Measurements from ENCODE around the gene AMN.

AMN gene

DNA sequence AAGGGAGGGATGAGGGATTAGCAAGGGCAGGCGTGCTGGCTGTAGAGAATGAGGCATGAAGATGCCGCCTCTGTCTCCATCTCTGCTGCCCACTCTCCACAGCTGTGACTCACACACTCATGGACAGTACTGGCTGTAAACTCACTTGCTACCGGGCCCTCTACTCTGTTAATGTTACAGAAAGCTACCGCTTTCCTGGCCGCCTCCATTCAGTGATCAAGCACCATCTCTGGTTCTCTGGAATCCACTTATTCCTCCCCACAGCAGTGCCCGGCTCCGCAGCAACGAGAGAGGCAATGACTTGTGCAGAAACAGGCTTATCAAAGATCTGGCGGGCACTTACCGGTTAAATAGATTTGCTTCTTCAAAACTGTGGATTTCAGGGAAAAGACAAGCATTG is 34.8 kb downstream of the AMN start:
- Histone ChIP-seq H3K27ac (ENCODE audit: low read depth, low read length, severe bottlenecking) (no peak overlapping the region), H3K4me1 (ENCODE audit: control insufficient read depth, insufficient read depth, low read length, poor library complexity, severe bottlenecking) (no peaks in the 10 kb centered on the region), H3K9me3 (ENCODE audit: control insufficient read depth, low read length) (no peaks in the 10 kb centered on the region), H3K36me3 (ENCODE audit: control insufficient read depth, insufficient read depth, low read length) (peaks cover 99% of the 10 kb centered on the region), H3K4me3 (ENCODE audit: extremely low read depth, insufficient read depth, low read length, poor library complexity, severe bottlenecking) (no peak overlapping the region)
- 94 to 100% methylated on average over 10 of the region's 10 CpGs for WGBS, 2 experiments (ENCODE audit: insufficient coverage in 2 of 2)

DNA sequence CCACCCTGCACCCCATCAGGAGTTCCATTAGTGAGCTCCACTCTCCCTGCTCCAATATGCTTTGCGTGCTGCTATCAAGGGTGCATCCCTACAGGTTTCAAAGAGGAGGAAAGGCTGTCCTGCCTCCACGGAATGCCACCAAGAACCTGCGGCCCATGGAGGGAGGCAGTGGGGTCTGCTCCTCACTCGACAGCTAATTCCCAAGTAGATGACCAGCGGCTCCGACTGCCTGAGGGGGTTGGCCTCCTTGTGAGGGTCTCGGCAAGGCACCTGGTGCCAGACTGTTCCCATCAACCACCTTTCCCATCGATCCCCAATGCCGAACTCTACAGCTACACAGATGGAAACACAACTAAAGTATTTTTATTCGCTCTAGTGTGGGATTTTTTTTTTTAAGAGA is 36.0 kb downstream of the AMN start:
- Histone ChIP-seq H3K9me3 (ENCODE audit: control insufficient read depth, low read length) (no peaks in the 10 kb centered on the region), H3K36me3 (ENCODE audit: control insufficient read depth, insufficient read depth, low read length) (peaks cover 99% of the 10 kb centered on the region), H3K4me1 (ENCODE audit: control insufficient read depth, insufficient read depth, low read length, poor library complexity, severe bottlenecking) (no peaks in the 10 kb centered on the region), H3K4me3 (ENCODE audit: extremely low read depth, insufficient read depth, low read length, poor library complexity, severe bottlenecking) (no peak overlapping the region), H3K27ac (ENCODE audit: low read depth, low read length, severe bottlenecking) (no peak overlapping the region)
- 98 to 100% methylated on average over 5 to 8 of the region's 10 CpGs for WGBS, 2 experiments (ENCODE audit: insufficient coverage in 2 of 2)

DNA sequence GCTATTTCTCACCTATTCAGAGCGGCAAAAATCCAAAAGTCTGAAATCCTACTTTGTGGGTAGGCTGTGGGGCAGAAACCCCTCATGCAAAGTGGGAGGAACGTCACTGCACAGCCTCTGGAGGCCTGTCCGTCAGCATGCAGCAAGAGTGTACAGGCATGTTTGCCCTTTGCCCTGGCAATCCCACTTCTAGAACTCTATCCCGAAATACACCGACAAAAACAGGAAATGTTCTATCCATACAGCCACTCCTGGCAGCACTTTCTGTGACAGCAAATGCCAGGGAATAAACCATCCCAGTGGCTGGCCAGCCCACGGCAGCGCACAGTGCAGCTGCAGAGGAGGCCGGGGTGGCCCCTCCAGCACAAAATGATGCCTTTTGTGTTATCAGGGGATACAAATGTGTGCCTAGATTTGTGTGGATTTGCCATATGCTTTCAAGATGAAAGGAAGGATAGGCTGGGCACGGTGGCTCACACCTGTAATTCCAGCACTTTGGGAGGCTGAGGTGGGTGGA is 39.7 kb downstream of the AMN start:
- 89 to 98% methylated on average over 3 to 8 of the region's 9 CpGs for WGBS, 2 experiments (ENCODE audit: insufficient coverage in 2 of 2)
- H3K4me1 ChIP-seq (ENCODE audit: control insufficient read depth, insufficient read depth, low read length, poor library complexity, severe bottlenecking) = no peaks in the 10 kb centered on the region
- H3K4me3 ChIP-seq (ENCODE audit: extremely low read depth, insufficient read depth, low read length, poor library complexity, severe bottlenecking) = no peak overlapping the region
- no peaks in the 10 kb centered on the region for H3K9me3 ChIP-seq (ENCODE audit: control insufficient read depth, low read length)
- H3K27ac ChIP-seq (ENCODE audit: low read depth, low read length, severe bottlenecking) = no peak overlapping the region
- H3K36me3 ChIP-seq (ENCODE audit: control insufficient read depth, insufficient read depth, low read length) = peaks cover 99% of the 10 kb centered on the region

DNA sequence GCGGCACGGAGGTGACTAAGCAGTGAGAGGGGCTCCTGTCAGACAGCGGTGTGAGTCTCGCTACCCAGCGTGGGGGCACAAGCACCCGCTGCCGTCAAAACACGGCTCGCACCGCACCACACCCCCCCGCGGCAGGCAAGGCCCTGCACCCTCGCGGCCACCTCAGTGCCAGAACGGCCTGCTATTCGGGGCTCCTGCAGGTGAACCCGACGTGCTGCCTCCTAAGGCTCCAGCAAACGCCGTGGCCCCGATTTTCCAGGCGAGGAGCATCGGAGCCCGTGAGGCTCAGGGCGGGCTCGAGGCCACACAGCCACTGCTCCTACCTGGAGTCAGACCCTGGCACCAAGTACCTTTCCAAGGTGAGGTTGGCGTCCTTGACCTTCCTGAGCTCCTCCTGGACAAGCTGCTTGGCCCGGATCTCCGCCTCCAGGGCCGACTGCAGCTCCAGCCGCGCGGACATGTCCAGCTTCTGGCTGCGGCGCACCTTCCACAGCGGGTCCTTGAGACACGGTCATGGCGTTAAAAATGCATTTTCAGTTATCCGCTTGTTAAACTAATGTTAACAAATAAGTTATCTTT is 41.8 kb downstream of the AMN start:
- Histone ChIP-seq H3K9me3 (ENCODE audit: control insufficient read depth, low read length) (no peaks in the 10 kb centered on the region), H3K36me3 (ENCODE audit: control insufficient read depth, insufficient read depth, low read length) (peaks cover 98% of the 10 kb centered on the region), H3K4me1 (ENCODE audit: control insufficient read depth, insufficient read depth, low read length, poor library complexity, severe bottlenecking) (no peaks in the 10 kb centered on the region), H3K4me3 (ENCODE audit: extremely low read depth, insufficient read depth, low read length, poor library complexity, severe bottlenecking) (no peak overlapping the region), H3K27ac (ENCODE audit: low read depth, low read length, severe bottlenecking) (no peak overlapping the region)
- 94 to 98% methylated on average over 34 to 37 of the region's 39 CpGs for WGBS, 2 experiments (ENCODE audit: insufficient coverage in 2 of 2)

DNA sequence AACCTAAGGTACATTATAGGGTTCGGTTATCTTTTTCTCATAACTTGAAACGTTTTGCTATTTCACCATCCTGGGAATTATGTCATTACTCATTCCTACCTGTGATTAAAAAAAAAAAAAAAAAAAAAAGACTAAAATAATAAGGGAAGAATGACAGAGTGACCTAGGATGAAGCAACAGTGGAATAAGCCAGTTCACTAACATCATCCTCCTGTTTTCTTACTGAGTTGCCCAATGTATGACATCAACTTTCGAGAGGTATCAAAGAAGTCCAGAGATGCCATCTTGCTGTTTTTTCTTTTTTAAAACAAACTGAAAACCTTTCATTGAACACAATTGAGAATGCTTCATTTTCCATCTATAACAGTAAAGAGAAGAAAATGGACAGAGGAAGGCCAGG is 42.8 kb downstream of the AMN start:
- no peak overlapping the region for H3K27ac ChIP-seq (ENCODE audit: low read depth, low read length, severe bottlenecking)
- no peaks in the 10 kb centered on the region for H3K4me1 ChIP-seq (ENCODE audit: control insufficient read depth, insufficient read depth, low read length, poor library complexity, severe bottlenecking)
- no CpG with 5 or more reads among the region's 3 CpGs for WGBS, 2 experiments (ENCODE audit: insufficient coverage in 2 of 2)
- H3K36me3 ChIP-seq (ENCODE audit: control insufficient read depth, insufficient read depth, low read length) = peaks cover 98% of the 10 kb centered on the region
- H3K4me3 ChIP-seq (ENCODE audit: extremely low read depth, insufficient read depth, low read length, poor library complexity, severe bottlenecking) = no peak overlapping the region
- H3K9me3 ChIP-seq (ENCODE audit: control insufficient read depth, low read length) = no peaks in the 10 kb centered on the region

DNA sequence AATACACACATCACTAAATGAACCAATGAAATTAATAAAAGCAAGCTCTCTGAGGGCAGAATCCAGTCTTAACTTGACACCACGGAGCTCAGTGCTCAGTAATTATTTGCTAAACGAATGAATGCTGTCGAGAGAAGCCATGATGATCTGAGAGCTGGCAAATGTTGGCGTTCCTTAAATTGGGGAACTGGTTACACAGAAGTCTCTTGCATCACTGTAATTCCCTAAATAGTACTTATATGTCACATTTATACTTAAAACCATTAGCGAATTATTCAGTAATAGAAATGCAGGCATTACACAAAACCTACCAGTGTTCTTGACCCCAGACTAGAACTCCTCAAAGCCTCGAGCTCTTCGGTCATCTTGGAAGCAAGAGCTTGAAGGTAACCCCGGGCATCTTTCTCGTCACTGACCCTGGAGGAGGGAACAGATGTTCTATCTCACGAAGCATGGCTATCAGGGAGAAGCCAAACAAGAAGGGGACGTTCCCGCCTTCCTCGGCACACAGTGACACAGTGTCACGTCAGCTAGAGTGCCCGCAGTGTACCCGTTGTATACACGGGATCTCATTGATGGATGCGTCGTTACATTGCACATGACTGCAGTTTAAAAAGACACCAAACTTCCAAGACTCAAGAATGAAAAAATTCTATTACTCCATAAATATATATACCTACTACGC is 43.6 kb downstream of the AMN start:
- no peaks in the 10 kb centered on the region for H3K4me1 ChIP-seq (ENCODE audit: control insufficient read depth, insufficient read depth, low read length, poor library complexity, severe bottlenecking)
- WGBS, 2 experiments (ENCODE audit: insufficient coverage in 2 of 2) = 93 to 96% methylated on average over 17 to 19 of the region's 20 CpGs
- H3K36me3 ChIP-seq (ENCODE audit: control insufficient read depth, insufficient read depth, low read length) = peaks cover 98% of the 10 kb centered on the region
- H3K9me3 ChIP-seq (ENCODE audit: control insufficient read depth, low read length) = no peaks in the 10 kb centered on the region
- H3K27ac ChIP-seq (ENCODE audit: low read depth, low read length, severe bottlenecking) = no peak overlapping the region
- no peak overlapping the region for H3K4me3 ChIP-seq (ENCODE audit: extremely low read depth, insufficient read depth, low read length, poor library complexity, severe bottlenecking)

DNA sequence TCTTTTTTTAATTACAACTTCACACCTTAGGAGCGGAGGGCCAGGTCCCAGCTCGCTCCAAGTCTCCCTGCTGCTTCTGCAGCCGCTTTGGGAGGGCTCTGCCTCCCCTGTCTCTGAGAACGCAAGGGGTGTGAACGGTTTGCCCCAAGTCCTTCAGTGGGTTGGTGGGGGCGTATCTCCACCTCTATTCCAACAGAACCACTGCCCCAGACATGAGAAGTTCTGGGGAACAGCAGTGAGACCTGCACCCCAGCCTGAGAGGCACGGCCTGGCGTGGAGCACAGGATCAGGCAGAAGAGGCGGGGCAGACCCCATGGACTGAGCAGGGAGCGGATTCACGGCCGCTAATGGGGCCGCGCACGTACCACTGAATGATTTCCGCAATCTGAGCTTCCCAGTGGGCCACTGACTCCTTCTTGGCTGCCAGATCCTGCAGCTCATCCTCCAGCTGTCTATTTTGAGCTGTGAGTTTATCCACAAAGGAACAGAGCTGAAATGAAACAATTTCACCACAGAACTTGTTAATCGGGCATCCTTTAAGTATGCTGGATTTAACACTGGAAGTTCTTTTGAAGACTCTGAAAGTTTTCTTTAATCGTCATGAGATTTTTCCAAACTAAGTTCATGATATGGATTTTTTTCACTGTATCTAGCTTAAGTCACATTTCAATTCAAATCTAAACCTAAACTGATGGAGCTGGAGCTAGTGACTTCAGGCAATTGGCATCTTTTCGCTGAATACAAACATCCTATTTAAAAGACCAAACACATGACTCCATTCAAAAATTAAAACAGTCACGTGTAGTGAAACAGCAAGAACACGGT is 44.4 kb downstream of the AMN start:
- H3K4me1 ChIP-seq (ENCODE audit: control insufficient read depth, insufficient read depth, low read length, poor library complexity, severe bottlenecking) = no peaks in the 10 kb centered on the region
- H3K36me3 ChIP-seq (ENCODE audit: control insufficient read depth, insufficient read depth, low read length) = peaks cover 99% of the 10 kb centered on the region
- no peaks in the 10 kb centered on the region for H3K9me3 ChIP-seq (ENCODE audit: control insufficient read depth, low read length)
- no peak overlapping the region for H3K27ac ChIP-seq (ENCODE audit: low read depth, low read length, severe bottlenecking)
- no peak overlapping the region for H3K4me3 ChIP-seq (ENCODE audit: extremely low read depth, insufficient read depth, low read length, poor library complexity, severe bottlenecking)
- WGBS, 2 experiments (ENCODE audit: insufficient coverage in 2 of 2) = 95% methylated on average over 16 to 18 of the region's 21 CpGs

DNA sequence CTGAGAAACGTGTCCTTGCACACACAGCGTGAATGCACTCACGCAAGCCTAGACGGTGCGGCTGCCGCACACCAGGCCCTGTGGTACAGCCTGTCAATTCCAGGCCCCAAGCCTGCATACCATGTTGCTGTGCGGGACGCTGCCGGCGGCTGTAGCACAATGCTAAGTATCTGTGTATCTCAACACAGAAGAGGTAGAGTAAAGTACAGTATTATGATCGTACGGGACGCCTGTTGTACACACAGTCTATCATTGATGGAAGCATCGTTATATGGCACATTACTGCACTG is 45.0 kb downstream of the AMN start:
- H3K4me1 ChIP-seq (ENCODE audit: control insufficient read depth, insufficient read depth, low read length, poor library complexity, severe bottlenecking) = no peaks in the 10 kb centered on the region
- 97% methylated on average over 11 to 14 of the region's 14 CpGs for WGBS, 2 experiments (ENCODE audit: insufficient coverage in 2 of 2)
- no peak overlapping the region for H3K27ac ChIP-seq (ENCODE audit: low read depth, low read length, severe bottlenecking)
- H3K4me3 ChIP-seq (ENCODE audit: extremely low read depth, insufficient read depth, low read length, poor library complexity, severe bottlenecking) = no peak overlapping the region
- H3K9me3 ChIP-seq (ENCODE audit: control insufficient read depth, low read length) = no peaks in the 10 kb centered on the region
- H3K36me3 ChIP-seq (ENCODE audit: control insufficient read depth, insufficient read depth, low read length) = peaks cover 97% of the 10 kb centered on the region

DNA sequence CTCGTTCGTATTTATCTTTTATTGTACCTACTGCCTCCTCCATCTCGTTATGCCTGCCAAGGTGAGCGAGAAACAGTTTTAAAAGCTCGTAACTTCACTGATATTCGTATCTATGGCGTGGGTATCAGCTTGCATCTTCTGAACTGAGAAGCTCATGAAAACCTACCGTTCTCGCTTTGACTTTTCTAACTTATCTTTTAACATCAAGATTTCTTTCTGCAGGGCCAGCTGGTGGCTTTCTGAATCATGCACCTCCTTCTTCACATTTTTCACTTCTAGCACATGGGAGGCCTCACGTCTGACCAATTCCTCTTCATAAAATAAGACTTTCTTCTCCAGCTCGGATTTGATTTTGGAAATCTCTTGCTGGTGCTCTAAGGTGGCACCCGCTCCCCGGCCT is 45.8 kb downstream of the AMN start:
- H3K9me3 ChIP-seq (ENCODE audit: control insufficient read depth, low read length) = no peaks in the 10 kb centered on the region
- H3K4me3 ChIP-seq (ENCODE audit: extremely low read depth, insufficient read depth, low read length, poor library complexity, severe bottlenecking) = no peak overlapping the region
- H3K4me1 ChIP-seq (ENCODE audit: control insufficient read depth, insufficient read depth, low read length, poor library complexity, severe bottlenecking) = no peaks in the 10 kb centered on the region
- WGBS, 2 experiments (ENCODE audit: insufficient coverage in 2 of 2) = 92 to 96% methylated on average over 13 of the region's 13 CpGs
- H3K36me3 ChIP-seq (ENCODE audit: control insufficient read depth, insufficient read depth, low read length) = peaks cover 93% of the 10 kb centered on the region
- H3K27ac ChIP-seq (ENCODE audit: low read depth, low read length, severe bottlenecking) = no peak overlapping the region

DNA sequence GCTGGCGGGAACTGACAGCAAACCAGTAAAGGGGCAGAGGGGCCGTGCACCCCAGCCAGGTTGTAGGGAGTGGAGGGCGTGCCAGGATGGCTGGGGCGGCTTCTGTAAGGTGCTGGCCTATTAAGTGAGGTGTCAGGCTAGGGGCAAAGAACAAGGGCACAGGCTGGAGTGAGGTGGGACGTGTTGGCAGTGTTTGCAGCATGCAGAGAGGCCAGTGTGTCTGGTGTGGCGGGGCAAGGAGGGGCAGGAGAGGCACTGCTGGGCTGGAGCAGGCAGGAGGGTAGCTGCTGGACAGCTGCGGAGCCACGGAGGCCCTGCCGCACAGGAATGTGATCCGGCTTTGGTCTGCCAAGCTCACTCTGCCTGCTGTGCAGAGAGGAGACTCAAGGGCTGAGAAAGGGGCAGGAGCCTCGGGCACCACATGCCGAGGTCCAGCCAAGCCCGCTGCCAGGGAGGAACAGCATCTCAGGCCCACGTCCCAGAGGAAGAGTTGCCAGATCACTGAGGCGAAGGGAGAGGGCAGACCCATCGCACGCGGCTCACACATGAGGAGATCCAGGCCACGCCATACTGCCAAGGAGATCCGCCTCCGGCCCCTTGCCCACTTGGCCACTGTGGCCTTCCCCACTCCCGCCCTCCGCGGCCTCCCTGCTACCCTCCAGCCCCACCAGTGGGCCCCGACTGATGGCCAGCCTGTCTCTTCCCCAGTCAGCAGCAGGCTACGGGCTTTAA is 46.8 kb downstream of the AMN start:
- H3K4me1 ChIP-seq (ENCODE audit: control insufficient read depth, insufficient read depth, low read length, poor library complexity, severe bottlenecking) = no peaks in the 10 kb centered on the region
- 96% methylated on average over 22 to 25 of the region's 26 CpGs for WGBS, 2 experiments (ENCODE audit: insufficient coverage in 2 of 2)
- H3K9me3 ChIP-seq (ENCODE audit: control insufficient read depth, low read length) = no peaks in the 10 kb centered on the region
- H3K27ac ChIP-seq (ENCODE audit: low read depth, low read length, severe bottlenecking) = no peak overlapping the region
- H3K4me3 ChIP-seq (ENCODE audit: extremely low read depth, insufficient read depth, low read length, poor library complexity, severe bottlenecking) = no peak overlapping the region
- H3K36me3 ChIP-seq (ENCODE audit: control insufficient read depth, insufficient read depth, low read length) = peaks cover 92% of the 10 kb centered on the region

All from mesodermal cell (in vitro differentiated cells).